Activated B cell treated with CpG ODN at 0.5 μM for 24 hours (primary cell): Measurements from ENCODE around the gene HARS2. TPM values are rescaled to one million over a fixed set of nuclear protein-coding genes. Genes with fewer than 3 reads are reported as not detected.

Source experiments
- ATAC-seq: fragments of 200-7000 bp; cut with Tn5 transposase; one replicate; pipeline ENCODE4 v1.10.0; 2021; ENCODE audit warnings: low read depth, mild to moderate bottlenecking, moderate library complexity
- CTCF ChIA-PET: fragments of 350-600 bp; sonication (Branson Sonifier 250); formaldehyde crosslinking; loops from one replicate; lab custom pipeline; 2021; ENCODE audit warnings: antibody characterized with exemption; lab: Charles Lee
- POLR2A ChIA-PET: fragments of 350-600 bp; sonication (Branson Sonifier 250); formaldehyde crosslinking; loops from one replicate; lab custom pipeline; 2021; ENCODE audit warnings: antibody characterized with exemption; lab: Charles Lee
- DNase-seq: peaks from one replicate; pipeline ENCODE4 v3.0.0; 2022
- H3K27ac Mint-ChIP-seq: one replicate; pipeline ENCODE4 v1.8.0; 2020; ENCODE audit warnings: mixed read lengths
- H3K27me3 Mint-ChIP-seq: one replicate; pipeline ENCODE4 v1.8.0; 2021; ENCODE audit warnings: mixed read lengths
- H3K36me3 Mint-ChIP-seq: one replicate; pipeline ENCODE4 v1.8.0; 2021; ENCODE audit warnings: low read depth, mixed read lengths
- H3K4me1 Mint-ChIP-seq: one replicate; pipeline ENCODE4 v1.8.0; 2021; ENCODE audit warnings: mixed read lengths
- H3K4me3 Mint-ChIP-seq: one replicate; pipeline ENCODE4 v1.8.0; 2020; ENCODE audit warnings: mild to moderate bottlenecking, mixed read lengths
- H3K9me3 Mint-ChIP-seq: one replicate; pipeline ENCODE4 v1.8.0; 2020; ENCODE audit warnings: mixed read lengths
- CTCF ChIP-seq: fragments of 200-600 bp; IDR thresholded peaks from one replicate; pipeline ENCODE4 v1.8.0; 2022; ENCODE audit warnings: antibody characterized with exemption, mild to moderate bottlenecking
- intact Hi-C: fragments of 100-400 bp; cut with micrococcal nuclease; formaldehyde crosslinking; loops from one replicate; pipeline ENCODE4 v1.15.1; 2024
- total RNA-seq: library from RNA; stranded (reverse); gene quantifications from 2 replicates; pipeline ENCODE4 v1.2.3, GENCODE V29; 2022

Gene HARS2
- 45.7 and 48.5 TPM in 2 replicates for total RNA-seq

- intact Hi-C loops, result loop anchor here (1.0 kb wide), 7 partner anchors 9 to 290 kb away; partner anchors contain the start of genes ANKHD1, APBB3, IK and NDUFA2
- Mint-ChIP-seq H3K4me3 (peak within 1 kb of the TSS; percentile 100), H3K9me3 (no peaks in the 10 kb centered on the region), H3K4me1 (peaks cover 31% of the 10 kb centered on the region), H3K27ac (peak within 1 kb of the TSS; percentile 97), H3K36me3 (peaks cover 57% of the 10 kb centered on the region), H3K27me3 (no peaks in the 10 kb centered on the region)
- TF ChIP-seq CTCF, result no peak
- ATAC-seq, result peak; percentile 95
- ChIA-PET CTCF (interaction anchor here (1.0 to 1.2 kb wide), 2 partner anchors 9 to 43 kb away, joined by 3 to 5 read pairs; partner anchors contain the start of genes IK, NDUFA2 and ZMAT2), POLR2A (interaction anchor here (0.6 to 3.0 kb wide), 15 partner anchors 9 to 290 kb away, joined by 3 to 32 read pairs (median 6); partner anchors contain the start of genes ANKHD1, EIF4EBP3, IK and NDUFA2)
- DNase-seq, result peak; percentile 70
Measured at GRCh38 chr5:140690941-140691924, at the start of gene HARS2, which contains the start of gene HARS1. TSS of gene HARS2 (plus strand) at chr5:140691455. CDS start at chr5:140691649, 194 bp downstream. TSS of gene HARS1 (minus strand) at chr5:140691370. CDS start at chr5:140691304, 66 bp downstream.

- Mint-ChIP-seq H3K27ac (no peak overlapping the region), H3K4me3 (no peak overlapping the region), H3K27me3 (no peaks in the 10 kb centered on the region), H3K4me1 (peaks cover 32% of the 10 kb centered on the region), H3K9me3 (no peaks in the 10 kb centered on the region), H3K36me3 (peaks cover 40% of the 10 kb centered on the region)
- ChIA-PET CTCF (interaction anchor here (1.1 kb wide), 1 partner anchor 21 kb away, joined by 3 read pairs; no protein-coding TSS in a partner anchor), POLR2A (no interaction called here)
- TF ChIP-seq CTCF, result no peak
- DNase-seq, result no peak
- intact Hi-C loops, result loop anchor here (10.0 kb wide), 1 partner anchor 467 kb away; the partner anchor contains the start of gene CYSTM1
- ATAC-seq, result no peak
Measured at GRCh38 chr5:140641716-140642115, 49.5 kb upstream of the HARS2 start.

- Mint-ChIP-seq H3K27ac (no peak overlapping the region), H3K4me3 (no peak overlapping the region), H3K27me3 (no peaks in the 10 kb centered on the region), H3K4me1 (peaks cover 40% of the 10 kb centered on the region), H3K9me3 (no peaks in the 10 kb centered on the region), H3K36me3 (peaks cover 45% of the 10 kb centered on the region)
- ChIA-PET POLR2A (no interaction called here), CTCF (no interaction called here)
- intact Hi-C loops, result loop anchor here (10.0 kb wide), 1 partner anchor 468 kb away; the partner anchor contains the start of gene CYSTM1
- ATAC-seq (no peak), DNase-seq (no peak)
- TF ChIP-seq CTCF, result no peak
Measured at GRCh38 chr5:140642718-140643117, 48.5 kb upstream of the HARS2 start.

GRCh38 chr5:140647042-140647419 lies 44.2 kb upstream of the HARS2 start:
- H3K27me3 Mint-ChIP-seq, result no peaks in the 10 kb centered on the region
- peak overlapping the region; percentile 99 for H3K4me3 Mint-ChIP-seq
- no peak for ATAC-seq
- peaks cover 38% of the 10 kb centered on the region for H3K4me1 Mint-ChIP-seq
- no peak for DNase-seq
- ChIA-PET CTCF (interaction anchor here (0.9 to 2.5 kb wide), 4 partner anchors 8 to 275 kb away, joined by 3 to 12 read pairs (median 7); partner anchors contain the start of gene EIF4EBP3), POLR2A (interaction anchor here (0.6 to 3.2 kb wide), 26 partner anchors 8 to 365 kb away, joined by 3 to 43 read pairs (median 6); partner anchors contain the start of genes ANKHD1, APBB3, EIF4EBP3 and HARS1)
- no peaks in the 10 kb centered on the region for H3K9me3 Mint-ChIP-seq
- TF ChIP-seq CTCF, result no peak
- intact Hi-C loops, result loop anchor here (1.0 to 10.0 kb wide), 10 partner anchors 8 to 1245 kb away; partner anchors contain the start of genes ANKHD1, APBB3, CD14 and CYSTM1
- peaks cover 75% of the 10 kb centered on the region for H3K36me3 Mint-ChIP-seq
- H3K27ac Mint-ChIP-seq, result peak overlapping the region; percentile 98
